NCI-H1417 (cell line): ENCODE measurements around the gene CHRDL2.

ENCODE experiments used
- DNase-seq, 3 experiments: peaks; one replicate each; lab custom pipeline; 2025; lab: John Stamatoyannopoulos, UW

CHRDL2 gene

DNA sequence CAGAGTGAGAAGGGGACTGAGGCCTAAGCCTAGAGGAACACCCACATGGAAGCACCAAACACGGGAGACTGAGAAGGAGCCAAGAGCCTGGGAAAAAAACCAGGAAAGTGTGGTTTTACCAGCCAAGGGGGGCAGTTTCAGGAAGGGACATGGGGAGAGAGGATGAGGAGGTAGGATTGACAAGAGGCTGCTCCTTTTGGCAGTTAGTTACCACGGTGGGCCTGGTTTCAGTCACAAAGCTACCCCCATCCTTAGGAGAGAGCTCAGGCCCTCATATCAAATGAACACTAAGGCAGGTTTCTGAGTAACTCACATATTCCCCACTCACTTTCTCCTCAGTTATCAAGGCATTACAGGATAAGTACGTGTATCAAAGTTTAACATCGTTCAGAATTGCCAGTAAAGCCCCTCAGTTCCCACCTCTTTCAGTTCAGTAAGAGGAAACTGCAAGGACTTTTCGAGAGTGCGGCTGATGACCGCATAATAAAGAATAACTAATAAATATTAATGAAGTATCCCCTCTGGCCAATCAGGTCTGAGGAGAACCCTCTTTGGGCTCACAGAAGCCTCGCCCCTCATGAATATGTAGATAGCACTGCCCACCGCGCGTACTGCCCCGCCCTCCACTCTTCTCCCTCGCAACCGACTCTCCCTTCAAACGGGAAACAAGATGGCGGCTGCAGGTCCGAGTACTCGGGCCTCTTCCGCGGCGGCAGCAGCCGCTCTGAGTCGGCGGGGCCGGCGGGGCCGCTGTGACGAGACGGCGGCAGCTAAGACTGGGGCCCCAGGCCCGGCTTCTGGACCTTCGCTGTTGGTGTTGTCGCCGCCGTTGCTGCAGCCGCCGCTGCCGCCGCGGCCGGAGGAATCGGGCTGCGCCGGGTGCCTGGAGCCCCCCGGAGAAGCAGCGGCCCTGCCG lies 17.2 kb upstream of the CHRDL2 start, which contains the start of gene RNF169:
TSS of gene RNF169 (plus strand) at position 639 of the 916 bp plus-strand sequence. CDS start at position 671, 32 bp downstream.
- DNase-seq: peak; percentile 94 to 98 (median 96)

DNA sequence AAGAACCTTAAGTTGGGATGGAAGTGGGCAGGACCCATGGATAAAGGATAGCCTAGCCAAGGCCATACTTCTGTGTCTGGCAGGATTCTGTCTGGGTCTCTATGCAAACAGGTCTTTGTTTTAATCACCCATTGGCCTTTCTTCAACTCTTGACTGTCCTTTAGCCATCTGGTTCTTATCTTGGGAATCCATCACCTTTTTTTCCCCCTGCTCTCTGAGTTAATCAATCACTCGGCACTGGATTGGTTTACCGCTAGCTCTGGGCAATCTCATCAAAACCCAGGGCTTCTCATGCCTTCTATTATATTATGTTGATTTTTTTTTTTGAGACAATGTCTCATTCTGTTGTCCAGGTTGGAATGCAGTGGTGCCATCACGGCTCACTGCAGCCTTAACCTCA lies 15.6 kb upstream of the CHRDL2 start:
- DNase-seq: no peak

DNA sequence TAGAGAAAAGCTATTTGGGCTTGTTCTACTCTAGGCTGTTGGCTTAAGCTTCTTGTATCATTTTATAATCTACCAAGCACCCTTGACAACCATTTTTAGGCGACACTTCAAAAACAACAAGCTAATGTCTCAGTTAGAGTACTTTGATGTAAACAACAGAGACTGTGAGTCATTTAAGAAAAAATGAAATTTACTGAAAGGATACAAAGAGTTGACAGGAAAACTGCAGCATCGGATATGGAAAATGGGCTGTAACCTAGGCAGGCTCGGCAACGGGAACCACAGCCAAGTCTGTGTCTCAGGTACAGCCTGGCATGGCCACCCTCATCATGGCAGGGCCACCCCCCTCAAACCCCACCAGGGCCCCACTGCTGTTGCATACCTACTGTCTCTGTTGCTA lies 13.1 kb upstream of the CHRDL2 start:
- DNase-seq: no peak

DNA sequence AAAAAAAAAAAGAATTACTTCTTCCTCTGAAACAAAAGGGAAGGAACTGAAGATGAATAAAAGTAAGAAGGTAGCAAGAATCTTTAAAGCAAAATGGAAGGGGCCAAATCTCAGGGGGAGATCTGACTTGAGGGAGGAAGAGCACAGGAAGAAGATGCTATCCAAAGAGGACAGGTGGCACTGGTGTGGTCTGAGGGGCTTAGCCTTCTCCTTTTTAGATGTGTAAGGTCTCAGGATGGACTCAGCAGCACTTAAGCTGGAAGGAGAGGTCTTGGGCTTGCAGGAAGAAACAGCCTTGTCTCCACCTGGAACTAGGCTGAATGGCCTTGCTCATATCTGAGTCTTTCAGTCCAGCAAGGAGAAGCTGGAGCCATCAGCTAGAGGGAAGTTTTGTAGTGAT lies 12.4 kb upstream of the CHRDL2 start:
- DNase-seq: no peak

DNA sequence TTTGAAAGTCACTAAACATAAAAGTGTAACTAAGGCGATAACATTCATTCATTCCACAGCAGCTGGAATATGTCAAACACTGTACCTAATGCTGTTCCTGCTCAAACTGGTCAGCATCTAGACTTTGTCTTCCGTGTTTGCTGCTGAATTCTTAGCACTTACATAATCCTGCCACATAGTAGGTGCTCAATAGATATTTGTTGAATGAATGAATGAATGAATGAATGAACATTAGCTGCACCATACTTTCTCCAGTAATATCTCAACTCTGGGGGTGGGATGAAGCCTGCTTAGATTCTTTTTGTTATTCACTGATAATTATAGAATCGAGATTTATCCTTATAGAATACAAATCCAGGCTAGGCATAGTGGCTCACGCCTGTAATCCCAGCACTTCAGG lies 10.8 kb upstream of the CHRDL2 start:
- DNase-seq: no peak

DNA sequence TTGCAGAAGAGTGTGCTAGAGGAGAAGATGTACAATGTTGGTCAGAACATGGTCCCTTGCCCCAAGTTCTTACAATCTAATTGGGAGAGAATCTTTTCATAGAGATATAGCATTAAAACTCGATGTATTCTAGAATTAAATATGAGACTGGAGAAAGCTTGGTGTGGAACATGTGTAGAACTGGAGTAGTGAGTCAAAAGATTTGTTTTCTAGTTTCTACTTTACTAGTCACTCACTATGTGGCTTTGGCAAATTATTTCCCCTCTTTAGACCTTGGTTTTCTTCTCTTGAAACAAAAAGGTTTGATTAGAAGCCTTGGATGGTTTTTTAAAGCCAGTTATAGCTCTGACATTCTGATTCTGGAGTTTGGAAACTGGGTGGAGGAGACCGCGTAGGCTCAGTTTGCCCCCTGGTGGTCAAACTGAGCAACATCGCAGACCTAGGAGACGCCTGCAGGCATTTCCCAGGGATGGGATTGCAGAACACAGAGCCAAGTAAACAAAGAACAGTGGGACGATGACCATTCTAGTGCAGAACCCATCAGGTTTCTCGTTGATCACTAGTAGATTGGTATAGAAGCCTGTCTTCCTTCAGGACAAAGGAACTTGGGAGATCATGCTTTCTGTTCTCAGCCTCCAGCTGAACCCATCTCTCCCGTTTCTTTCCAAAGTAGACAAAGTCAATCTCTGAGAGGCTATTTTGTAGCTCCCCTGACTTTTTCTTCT lies 8.5 kb upstream of the CHRDL2 start:
- DNase-seq: peak in 2 of 3 experiments; percentile 8 to 52

DNA sequence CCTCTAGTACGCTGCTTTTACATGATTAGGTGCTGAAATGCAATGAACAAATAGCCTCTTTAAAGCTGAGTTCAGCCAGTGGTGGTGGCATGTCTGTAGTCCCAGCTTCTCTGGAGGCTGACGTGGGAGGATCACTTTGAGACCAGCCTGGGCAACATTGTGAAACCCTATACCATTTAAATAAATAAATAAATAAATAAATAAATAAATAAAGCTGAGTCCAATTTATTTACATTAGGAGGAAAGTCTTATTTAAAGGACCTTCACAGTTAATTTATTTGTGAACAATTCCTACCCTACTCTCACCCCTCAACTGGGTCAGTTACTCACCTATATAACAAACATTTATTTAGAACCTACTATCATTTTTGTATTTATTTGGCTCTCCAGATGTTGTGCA lies 4.8 kb upstream of the CHRDL2 start:
- no peak for DNase-seq

DNA sequence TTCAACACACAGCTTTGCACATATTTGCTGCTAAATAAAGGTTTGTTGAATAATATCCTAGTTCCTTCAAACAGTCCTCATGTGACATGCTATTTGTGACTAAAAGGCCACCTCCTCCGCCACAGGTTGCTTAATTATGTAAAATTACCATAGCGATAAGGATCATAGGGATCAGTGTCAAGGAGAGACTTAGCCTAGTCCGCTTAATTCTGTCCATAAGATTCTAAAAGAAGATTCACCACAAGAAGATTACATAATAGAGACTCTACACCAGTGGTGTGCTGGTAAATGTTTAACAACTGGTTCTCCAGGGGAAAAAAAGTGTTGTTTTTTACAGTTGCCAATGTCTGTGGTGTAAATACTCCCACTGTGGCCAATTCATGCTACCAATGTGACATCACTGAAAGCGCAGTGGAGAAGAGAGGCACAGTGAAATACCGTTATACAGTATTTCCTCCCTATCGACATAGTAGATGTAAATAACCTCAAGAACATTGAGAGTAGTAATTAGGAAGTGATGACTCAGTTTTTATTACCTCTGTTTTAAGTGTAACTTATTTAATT lies 4.2 kb upstream of the CHRDL2 start:
- DNase-seq: peak in 1 of 3 experiments; percentile 17

DNA sequence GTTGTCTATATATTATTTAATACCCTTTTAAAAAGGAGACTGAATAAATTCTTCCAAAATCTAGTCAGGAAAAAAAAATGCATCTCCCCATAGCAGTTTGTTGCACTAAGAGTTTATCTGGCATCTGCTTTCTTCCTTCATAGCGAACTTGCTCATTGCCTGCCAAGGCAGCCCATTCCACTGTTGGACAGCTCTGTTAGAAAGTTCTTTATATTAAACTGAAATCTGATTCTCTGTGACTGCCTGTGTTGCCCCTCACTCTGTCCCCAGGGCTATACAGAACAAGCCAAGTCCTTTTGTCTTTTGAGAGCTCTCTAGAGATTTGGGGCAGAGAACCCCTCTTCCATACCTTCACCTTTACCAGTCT lies 3.3 kb upstream of the CHRDL2 start:
- DNase-seq: no peak

DNA sequence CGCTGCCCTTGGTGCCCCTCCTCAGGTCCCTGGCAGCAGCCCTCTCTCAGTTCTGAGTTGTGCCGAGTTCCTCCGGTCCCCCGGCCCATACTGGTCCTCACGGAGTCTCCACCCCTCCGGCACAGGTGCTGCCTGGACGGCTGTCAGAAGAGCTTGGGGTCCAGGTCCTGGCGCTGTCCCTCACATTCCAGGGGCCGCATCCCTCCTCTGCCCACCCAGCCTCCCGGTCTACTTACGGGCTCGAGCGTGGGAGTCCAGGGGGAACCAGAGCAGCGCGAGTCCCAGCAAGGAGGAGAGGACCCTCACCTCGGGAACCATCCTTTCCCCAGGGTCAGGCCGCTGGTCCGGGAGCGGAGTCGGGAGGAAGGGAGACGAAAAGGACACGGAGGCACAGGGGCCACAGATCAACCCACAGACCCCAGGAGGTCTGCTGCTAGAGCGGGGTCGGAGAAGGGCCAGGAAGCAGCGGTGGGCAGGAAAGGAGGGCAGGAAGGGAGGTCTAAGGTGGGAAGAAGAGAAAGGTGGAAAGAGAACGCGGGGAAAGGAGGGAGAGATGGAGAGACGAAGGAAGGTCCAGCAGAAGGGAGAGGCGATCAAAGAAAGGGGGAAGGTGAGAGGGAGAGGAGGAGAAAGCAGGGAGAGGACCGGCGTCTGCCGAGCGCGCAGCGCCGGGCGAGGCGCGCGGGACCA lies 510 bp downstream of the CHRDL2 start:
- no peak for DNase-seq

DNA sequence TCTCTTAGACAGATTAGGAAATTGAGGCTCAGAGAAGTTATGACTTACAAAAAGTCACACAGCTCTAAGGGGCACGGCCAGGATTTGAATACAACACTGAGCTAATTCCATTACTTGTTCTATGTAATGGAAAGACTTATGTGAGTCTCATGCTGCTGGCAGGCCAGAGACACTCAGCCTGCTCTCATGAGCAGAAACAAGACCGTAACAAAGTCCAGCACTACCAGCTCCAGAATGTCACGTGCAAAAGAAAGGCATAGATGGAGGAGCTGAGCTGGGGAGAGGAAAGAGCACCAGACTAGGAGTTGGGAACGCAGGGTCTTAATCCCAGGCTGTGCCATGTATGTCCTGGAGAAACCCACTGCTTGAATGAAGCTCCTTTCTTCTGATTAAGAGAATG lies 1.8 kb downstream of the CHRDL2 start:
- DNase-seq: no peak

DNA sequence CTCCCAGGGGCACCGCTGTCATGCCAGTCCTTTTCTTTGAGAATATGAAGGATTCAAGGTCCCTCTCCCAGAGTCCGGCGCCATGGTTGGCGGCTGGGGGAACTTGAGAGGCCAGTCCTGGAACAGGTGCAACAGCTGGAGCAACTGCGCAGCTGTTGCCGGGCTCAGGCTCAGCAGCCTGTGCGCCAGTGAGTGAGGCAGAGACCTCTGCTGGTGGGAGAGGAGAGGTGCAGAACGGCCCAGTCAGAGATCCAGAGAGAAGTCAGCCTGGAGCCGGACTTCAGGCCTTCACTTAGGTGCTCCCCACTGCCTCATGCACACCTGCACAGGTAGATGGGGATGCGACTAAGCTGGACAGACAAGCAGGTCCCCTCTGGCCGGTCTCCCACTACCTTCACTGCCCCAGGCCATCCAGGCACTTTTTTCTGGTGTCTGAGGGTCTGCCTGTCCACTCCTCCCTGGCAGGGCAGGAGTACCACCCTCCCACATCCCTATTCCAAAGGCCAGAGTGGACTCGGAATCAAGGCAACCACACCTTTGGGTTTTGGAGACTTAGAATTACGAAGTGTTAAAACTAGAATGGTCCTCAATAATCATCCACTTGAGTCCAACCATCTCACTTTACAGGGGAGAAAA lies 4.6 kb downstream of the CHRDL2 start:
- peak; percentile 52 to 80 (median 76) for DNase-seq

DNA sequence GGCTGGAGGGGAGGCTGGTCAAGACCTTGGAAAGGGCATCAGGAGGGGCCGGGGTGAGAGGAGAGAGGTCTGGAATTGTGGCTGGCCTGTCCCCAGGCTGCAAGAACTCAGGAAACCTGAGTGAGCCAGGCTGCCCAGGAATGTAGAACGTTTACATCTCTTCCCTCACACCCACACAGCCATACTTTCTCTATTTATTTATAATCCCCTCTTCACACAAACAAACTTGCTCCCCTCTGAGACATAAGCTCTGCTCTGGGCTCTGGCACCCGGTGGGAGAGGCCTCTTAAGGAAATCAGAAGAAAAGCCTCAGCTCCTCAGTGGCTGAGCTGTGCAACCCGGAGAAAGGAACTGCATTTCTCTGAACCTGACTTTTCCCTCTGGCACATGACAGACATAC lies 5.5 kb downstream of the CHRDL2 start:
- DNase-seq: no peak

DNA sequence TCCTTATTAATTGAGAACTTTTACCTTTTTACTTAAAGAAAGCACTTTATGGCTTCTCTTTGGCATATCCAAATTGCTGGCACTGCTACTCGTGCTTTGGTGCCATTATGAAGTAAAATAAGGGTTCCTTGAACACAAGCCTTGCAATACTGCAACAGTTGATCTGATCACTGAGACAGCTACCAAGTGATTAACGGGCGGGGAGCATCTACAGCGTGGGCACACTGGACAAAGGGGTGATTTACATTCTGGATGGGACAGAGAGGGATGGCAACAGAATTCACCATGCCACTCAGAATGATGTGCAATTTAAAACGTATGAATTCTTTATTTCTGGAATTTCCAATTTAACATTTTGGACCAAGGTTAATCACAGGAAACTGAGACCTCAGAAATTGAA lies 7.7 kb downstream of the CHRDL2 start:
- DNase-seq: no peak

DNA sequence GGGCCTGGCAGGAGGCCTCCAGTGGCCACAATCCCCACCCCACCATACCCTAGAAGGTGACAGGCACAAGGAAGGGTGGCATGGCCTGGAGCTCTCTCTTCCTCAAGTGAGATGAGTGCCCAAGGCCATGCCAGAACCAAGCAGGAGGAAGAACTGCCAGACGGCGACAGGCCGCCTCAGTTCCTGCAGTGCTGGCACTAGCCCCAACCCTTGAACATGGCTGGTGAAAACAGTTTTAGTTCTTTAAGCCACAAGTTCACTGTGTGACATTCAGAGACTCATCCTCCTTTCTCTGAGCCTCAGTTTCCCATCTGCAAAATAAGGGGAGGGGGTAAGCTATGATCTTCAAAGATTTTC lies 9.8 kb downstream of the CHRDL2 start:
- DNase-seq: no peak

DNA sequence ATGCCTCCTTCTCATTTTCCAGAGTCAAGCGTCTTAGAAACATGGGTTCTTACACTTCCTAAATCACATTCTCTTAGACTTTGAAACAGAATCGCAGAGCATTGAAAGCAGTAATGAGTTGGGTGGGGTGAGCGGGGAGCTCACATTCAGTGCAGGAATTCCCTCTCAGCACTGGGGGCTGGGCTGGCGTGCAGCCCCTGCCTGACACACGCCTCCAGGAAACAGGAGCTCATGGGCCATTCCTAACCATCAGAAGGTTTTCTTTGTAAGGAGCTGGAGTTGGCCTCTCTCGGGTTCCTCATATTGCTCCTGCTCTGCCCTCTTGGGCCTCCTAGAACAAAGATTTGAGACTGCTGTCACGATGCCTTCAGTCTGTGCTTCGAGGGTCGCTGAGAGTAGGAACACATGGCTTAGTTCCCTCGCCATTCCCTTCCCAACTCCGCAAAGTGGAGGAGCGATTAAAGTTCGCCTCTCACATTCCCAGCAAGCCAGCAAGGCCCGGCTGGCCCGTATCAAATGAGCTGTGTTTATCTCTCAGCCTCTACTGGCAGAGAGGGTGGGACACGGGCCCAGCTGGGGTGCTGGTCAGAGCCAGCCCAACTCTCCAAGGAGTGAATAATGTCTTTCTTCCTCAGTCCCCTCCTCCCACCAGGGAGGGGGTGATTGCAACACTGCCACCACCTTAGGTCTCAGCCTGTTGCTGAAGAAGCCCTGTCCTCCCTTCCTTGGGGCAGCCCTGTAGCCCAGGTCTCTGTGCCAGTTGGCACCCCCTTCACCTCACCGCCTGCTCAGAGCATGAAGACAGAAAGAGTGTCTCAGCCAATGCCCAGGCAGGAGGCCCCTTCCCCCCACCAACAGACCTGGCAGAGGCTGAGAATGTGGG lies 10.4 kb downstream of the CHRDL2 start:
- no peak for DNase-seq

DNA sequence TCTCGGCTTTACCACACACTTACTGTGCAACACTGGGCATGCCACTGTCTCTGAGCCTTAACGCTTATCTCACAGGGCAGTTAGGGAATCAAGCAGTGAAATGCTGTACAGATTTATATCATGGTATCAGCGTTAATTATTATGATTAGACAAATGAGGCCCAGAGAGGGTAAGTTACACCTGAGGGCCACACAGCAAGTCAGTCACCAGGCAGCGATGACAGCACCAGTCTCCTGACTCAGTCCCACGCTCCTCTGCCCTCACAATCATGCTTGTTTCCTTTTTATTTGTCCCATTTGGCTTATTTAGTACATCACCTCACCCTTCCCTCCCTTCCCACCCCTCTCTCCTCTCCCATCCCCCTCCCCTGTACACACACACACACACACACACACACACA lies 12.2 kb downstream of the CHRDL2 start:
- no peak for DNase-seq

DNA sequence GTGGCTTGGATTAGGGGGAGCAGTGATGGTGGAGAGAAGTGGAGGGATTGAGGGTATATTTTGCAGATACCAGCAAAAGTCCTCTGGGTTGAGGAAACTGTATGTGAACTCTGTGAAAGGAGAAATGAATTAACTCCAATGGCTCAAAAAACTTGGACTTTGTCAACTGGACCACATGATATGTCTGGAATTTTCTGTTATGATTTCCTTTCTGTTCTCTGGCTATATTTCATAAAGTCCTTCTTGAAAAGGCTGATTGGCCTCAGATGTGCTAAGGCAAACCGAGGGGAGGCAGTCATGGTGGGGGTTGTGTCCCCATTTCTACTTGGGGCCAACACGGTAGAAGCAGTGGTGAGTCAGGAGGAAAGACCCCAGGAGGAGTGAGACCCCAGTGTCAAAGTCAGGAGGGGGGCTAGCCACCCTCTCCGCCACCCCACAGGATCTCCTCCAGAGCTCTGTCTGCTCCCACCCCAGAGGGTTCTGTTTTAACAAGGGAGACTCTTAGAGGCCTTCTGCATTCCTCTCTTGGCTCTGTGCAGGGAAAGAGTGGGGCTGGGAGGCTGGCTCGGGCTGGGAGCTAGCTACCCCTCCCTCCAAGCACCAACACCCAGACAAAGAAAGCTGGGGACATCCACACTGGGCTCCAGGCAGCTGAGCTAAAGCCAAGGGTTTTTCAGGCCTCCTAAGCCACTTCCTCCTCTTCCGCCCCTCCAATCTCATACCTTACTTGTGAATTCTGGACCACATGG lies 13.8 kb downstream of the CHRDL2 start:
- DNase-seq: no peak

DNA sequence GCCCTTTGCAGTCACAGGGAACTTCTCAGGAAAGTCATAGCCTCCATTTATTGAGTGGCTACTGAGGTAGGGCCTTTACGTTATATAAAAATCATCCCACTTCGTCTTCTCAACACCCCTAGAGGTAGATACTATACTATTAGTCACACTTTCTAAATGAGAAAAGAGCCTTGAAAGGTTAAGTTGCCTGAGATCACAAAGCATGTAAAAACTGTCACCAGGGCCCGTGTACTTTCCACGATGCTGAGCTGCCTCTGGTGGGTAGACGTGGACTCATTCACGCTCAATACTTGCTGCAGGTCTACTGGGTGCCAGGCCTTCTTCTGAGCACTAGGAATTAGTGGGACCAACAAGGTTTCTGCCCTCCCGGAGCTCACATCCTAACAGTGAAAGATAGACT lies 16.3 kb downstream of the CHRDL2 start:
- no peak for DNase-seq

DNA sequence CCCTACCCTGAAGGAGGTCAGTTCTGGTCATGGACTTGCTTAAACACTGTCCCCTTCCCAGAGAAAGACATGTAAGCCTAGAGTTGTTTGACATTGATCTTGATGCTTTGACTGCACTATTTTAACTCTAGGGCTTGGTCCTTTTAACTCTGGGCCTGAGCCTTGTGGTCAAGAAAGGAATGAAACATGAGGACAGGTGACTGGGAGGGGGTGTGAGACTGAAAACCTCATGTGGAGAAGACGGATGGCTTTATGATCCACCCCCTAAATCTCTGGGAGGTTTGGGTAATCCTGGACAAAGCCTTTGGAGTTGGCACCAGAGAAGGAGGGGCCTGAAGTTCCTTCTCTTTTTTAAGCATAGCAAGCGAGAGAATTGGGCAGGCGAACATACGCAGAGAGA lies 17.5 kb downstream of the CHRDL2 start:
- DNase-seq: no peak
